Uterus (tissue), 4 donors: ENCODE data around the gene ALDH1A1. TPM values are rescaled to one million over a fixed set of nuclear protein-coding genes. Genes with fewer than 3 reads are reported as not detected.

ENCODE experiments used
- DNase-seq, 2 donors: peaks; one replicate each; pipeline ENCODE4 v3.0.0-alpha.2; 2019 to 2020
- H3K27ac ChIP-seq, 2 donors: fragments of 200-600 bp; sonication (generic); 1 replicate in 1 of 2; 2 replicates in 1 of 2; pipeline ENCODE4 v1.5.1; 2016 to 2018
- H3K27me3 ChIP-seq, 2 donors: fragments of 200-600 bp; sonication (generic); one replicate each; pipeline ENCODE4 v1.5.1; 2018 to 2019; ENCODE audit warnings: control low read depth in 1 of 2
- H3K36me3 ChIP-seq, 2 donors: fragments of 200-600 bp; sonication (generic); one replicate each; pipeline ENCODE4 v1.5.1; 2019; ENCODE audit warnings: control low read depth in 1 of 2
- H3K4me1 ChIP-seq, 2 donors: fragments of 200-600 bp; sonication (generic); one replicate each; pipeline ENCODE4 v1.5.1; 2018 to 2019; ENCODE audit warnings: control low read depth in 1 of 2
- H3K4me3 ChIP-seq, 2 donors: fragments of 200-600 bp; sonication (generic); 1 replicate in 1 of 2; 2 replicates in 1 of 2; pipeline ENCODE4 v1.5.1; 2018 to 2019; ENCODE audit warnings: mild to moderate bottlenecking in 1 of 2
- H3K9me3 ChIP-seq, 2 donors: fragments of 200-600 bp; sonication (generic); one replicate each; pipeline ENCODE4 v1.5.1; 2019; ENCODE audit warnings: control low read depth in 1 of 2
- POLR2A ChIP-seq, 2 donors: fragments of 450-650 bp; IDR thresholded peaks; one replicate each; pipeline ENCODE4 v1.6.1; 2016; ENCODE audit warnings: antibody characterized with exemption in 2 of 2, mild to moderate bottlenecking in 1 of 2, moderate library complexity in 1 of 2
- intact Hi-C: fragments of 100-400 bp; cut with DNase I; formaldehyde crosslinking; loops from one replicate; pipeline ENCODE4 v1.15.1; 2023; ENCODE audit warnings: low total_unique reads
- total RNA-seq, 4 donors: library from RNA; depleted of rRNA in 3 of 4; stranded (reverse); fragments of >200 nt in 3 of 4; gene quantifications; one replicate each; pipeline versions ENCODE4 v1.1.0 to v1.2.4, GENCODE V29; 2014 to 2023
- TF ChIP-seq, protein P1 (sequence below), 4 experiments: fragments of 200-600 bp in 2 of 4; fragments of 450-650 bp in 2 of 4; sonication (generic) in 2 of 4; IDR thresholded peaks; one replicate each; pipeline ENCODE4 v1.5.1; 2016 to 2019; ENCODE audit warnings: antibody characterized with exemption in 4 of 4, mild to moderate bottlenecking in 2 of 4, moderate library complexity in 1 of 4
- donor health status: DM: yes; HTN: yes; CAD: no.

Gene ALDH1A1
- total RNA-seq, 4 donors from 2014 or later = 87.9 to 287 (median 166) TPM

DNA sequence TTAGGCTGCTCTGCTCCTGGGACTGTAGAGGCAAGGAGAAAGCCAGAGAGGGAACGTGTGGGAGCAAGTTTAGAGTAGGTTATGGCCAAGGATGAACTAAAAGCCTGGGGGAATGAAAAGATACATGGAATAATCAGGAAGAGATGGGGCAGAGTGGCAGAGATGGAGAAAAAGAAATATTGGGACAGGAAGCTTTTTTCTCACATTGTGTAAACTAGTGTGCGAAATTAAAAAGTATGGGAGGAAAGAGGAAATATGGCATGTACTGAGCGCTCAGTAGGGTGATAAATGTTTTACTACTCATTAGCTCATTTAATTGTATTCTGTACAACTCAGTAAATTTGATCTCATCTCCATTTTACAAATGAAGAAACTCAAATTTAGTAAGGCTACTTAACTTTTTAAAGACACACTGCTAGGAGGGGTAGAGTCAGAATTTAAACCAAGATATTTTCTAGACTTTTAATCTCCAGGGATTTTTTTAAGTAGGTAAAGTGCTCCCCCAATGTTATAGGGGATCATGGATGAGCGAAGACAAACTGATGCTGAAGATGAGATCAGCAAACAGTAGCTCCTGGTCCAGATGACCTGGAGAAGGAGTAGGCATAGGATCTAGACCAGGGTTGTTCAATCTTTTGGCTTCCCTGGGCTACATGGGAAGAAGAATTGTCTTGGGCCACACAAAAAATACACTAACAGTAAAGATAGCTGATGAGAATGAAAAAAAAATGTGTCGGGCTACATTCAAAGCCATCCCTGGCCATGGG, 30.8 kb downstream of the ALDH1A1 start:
- H3K36me3 ChIP-seq = no peaks in the 10 kb centered on the region

DNA sequence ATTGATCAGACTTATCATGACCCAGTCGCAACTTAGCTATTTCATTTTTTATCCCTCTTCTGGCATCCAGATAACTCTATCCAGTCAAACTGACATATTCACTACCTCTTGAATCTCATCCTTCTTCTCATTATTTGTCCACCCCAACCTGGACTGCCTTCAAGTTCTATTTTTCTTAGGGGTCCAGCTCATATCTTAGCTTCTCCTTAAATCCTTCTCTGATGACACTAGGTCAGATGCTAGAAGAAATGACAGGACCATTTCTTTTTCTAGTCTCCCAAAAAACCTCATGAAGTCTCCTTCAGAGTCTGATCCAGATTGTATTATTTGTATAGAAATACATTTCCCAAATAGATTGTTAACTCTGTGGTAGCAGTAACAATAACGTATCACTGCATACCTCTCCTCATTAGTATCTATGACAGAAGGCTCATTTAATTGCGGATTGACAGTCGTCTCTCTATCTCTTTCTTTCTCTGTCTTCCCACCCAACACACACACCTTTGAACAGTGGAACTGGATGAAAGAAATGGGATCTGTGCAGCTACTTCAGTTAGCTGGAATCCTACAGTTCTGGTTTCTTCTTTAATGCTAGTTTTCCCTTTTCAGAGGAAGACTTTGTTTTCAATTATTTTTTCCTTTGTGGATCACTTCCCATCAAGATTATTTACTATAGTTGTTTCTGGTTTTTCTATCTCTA, 33.5 kb downstream of the ALDH1A1 start:
- intact Hi-C loops = no loop called here
- DNase-seq = no peak
- peak overlapping the region; percentile 12 to 17 for H3K27ac ChIP-seq

More for the DNA sequence above, 30.8 kb downstream of the ALDH1A1 start:
- no peak for DNase-seq
- Histone ChIP-seq H3K9me3 (no peaks in the 10 kb centered on the region), H3K4me3 (no peak overlapping the region), H3K27me3 (no peaks in the 10 kb centered on the region), H3K27ac (no peak overlapping the region), H3K4me1 (no peaks in the 10 kb centered on the region)
- TF ChIP-seq, protein P1, sequence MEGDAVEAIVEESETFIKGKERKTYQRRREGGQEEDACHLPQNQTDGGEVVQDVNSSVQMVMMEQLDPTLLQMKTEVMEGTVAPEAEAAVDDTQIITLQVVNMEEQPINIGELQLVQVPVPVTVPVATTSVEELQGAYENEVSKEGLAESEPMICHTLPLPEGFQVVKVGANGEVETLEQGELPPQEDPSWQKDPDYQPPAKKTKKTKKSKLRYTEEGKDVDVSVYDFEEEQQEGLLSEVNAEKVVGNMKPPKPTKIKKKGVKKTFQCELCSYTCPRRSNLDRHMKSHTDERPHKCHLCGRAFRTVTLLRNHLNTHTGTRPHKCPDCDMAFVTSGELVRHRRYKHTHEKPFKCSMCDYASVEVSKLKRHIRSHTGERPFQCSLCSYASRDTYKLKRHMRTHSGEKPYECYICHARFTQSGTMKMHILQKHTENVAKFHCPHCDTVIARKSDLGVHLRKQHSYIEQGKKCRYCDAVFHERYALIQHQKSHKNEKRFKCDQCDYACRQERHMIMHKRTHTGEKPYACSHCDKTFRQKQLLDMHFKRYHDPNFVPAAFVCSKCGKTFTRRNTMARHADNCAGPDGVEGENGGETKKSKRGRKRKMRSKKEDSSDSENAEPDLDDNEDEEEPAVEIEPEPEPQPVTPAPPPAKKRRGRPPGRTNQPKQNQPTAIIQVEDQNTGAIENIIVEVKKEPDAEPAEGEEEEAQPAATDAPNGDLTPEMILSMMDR (IDR thresholded peaks at IDR 0.05) = no peak
- no peak for TF ChIP-seq POLR2A (IDR thresholded peaks at IDR 0.05)
- intact Hi-C loops = no loop called here

GRCh38 chr9:72917892-72918509, 34.9 kb downstream of the ALDH1A1 start:
- intact Hi-C loops = no loop called here

More for the DNA sequence above, 33.5 kb downstream of the ALDH1A1 start:
- no peaks in the 10 kb centered on the region for H3K36me3 ChIP-seq
- no peaks in the 10 kb centered on the region for H3K27me3 ChIP-seq
- H3K4me3 ChIP-seq = no peak overlapping the region
- TF ChIP-seq, protein P1 (IDR thresholded peaks at IDR 0.05) = no peak
- no peak for TF ChIP-seq POLR2A (IDR thresholded peaks at IDR 0.05)
- no peaks in the 10 kb centered on the region for H3K9me3 ChIP-seq
- no peaks in the 10 kb centered on the region for H3K4me1 ChIP-seq

DNA sequence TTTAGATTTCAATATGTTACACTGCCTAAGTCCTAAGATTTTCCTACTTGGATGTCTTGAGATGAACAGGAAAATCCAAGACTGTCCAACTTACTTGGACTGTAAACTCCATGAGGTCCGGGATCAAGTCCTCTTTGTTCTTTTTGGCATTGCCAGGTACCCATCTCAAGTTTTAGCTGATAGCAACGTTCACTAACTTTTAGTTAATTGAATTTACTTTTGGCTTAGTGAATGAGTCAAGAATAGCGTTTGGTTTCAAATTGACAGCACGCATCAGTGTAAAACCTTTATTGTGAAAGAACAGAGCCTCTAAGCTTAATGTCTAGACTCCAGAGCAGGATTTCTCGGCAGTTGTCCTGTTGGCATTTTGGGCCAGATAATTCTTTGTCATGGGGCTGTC, 37.2 kb downstream of the ALDH1A1 start:
- Histone ChIP-seq H3K4me1 (no peaks in the 10 kb centered on the region), H3K27ac (no peak overlapping the region), H3K4me3 (no peak overlapping the region), H3K27me3 (no peaks in the 10 kb centered on the region), H3K9me3 (no peaks in the 10 kb centered on the region), H3K36me3 (no peaks in the 10 kb centered on the region)
- TF ChIP-seq, protein P1 (IDR thresholded peaks at IDR 0.05) = no peak
- no peak for TF ChIP-seq POLR2A (IDR thresholded peaks at IDR 0.05)
- intact Hi-C loops = no loop called here
- no peak for DNase-seq

More at GRCh38 chr9:72917892-72918509, 34.9 kb downstream of the ALDH1A1 start:
- no peak for TF ChIP-seq POLR2A (IDR thresholded peaks at IDR 0.05)
- TF ChIP-seq, protein P1 (IDR thresholded peaks at IDR 0.05) = no peak
- no peaks in the 10 kb centered on the region for H3K36me3 ChIP-seq
- no peaks in the 10 kb centered on the region for H3K9me3 ChIP-seq
- DNase-seq = no peak
- H3K4me3 ChIP-seq = no peak overlapping the region
- H3K4me1 ChIP-seq = no peaks in the 10 kb centered on the region
- H3K27ac ChIP-seq = no peak overlapping the region
- no peaks in the 10 kb centered on the region for H3K27me3 ChIP-seq

DNA sequence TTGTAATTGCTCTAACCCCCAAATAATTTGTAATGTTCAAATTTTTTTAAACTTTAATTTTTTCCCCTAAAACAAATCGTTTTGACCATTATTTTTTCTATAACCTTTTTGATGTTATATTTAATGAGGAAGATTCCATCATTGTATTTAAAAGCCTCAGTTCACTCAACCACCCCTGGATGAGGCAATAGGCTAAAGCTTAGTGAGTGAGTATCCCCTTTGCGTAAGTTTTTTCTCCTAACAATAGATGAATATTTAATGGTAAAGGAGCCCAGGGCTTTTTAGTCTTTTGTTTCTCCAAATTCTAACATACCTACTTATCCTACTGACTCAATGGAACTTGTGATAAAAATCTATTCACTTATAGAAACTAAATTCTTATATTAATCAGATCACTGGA, 38.1 kb downstream of the ALDH1A1 start:
- no peak for DNase-seq
- no peaks in the 10 kb centered on the region for H3K4me1 ChIP-seq
- no peak for TF ChIP-seq POLR2A (IDR thresholded peaks at IDR 0.05)
- TF ChIP-seq, protein P1 (IDR thresholded peaks at IDR 0.05) = no peak
- no peak overlapping the region for H3K27ac ChIP-seq
- H3K9me3 ChIP-seq = no peaks in the 10 kb centered on the region
- no peaks in the 10 kb centered on the region for H3K27me3 ChIP-seq
- H3K36me3 ChIP-seq = no peaks in the 10 kb centered on the region
- no peak overlapping the region for H3K4me3 ChIP-seq
- intact Hi-C loops = no loop called here
